SHP77 treated with DMSO at 0.1 percent for 48 hours (cell line): ENCODE data around the gene DAPK1.

Experiments used
- DNase-seq: peaks from one replicate; lab custom pipeline; 2025; lab: John Stamatoyannopoulos, UW

The DAPK1 gene

DNA sequence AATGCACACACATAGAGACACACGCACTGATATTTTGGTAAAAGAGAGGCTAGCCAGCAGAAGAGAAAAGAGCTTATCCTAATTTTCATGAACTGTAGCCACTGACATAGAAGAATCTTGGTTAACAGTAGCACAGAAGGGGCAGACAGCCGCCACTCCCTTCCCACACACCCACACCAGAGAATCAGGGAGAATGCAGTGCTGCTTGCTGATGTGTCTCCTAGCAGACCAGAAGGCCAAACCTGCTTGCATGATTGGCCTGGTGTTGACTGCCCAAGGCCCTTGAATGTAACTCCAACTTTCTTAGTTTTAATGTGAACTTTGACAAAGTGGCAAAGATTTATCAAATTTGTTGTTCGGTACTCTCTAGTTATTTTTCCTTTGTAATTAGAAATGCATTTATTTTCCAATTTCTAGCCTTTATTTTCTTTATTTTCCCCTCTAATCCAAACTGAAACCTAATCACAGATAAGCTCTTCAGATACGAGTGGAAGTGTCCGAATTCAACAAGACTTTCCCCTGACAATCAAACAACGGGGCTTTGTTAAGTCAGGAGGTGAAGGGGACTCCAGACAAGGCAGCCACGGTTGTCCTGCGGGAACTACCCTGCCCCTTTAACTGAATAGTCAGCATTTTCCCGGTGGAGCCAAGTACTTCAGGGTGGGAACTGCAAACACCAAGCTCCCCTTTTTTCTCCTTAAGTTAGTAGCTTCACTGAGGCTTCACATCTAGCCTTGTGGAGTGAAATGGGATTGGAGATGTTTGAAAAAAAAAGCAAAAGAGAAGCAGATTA is 146.3 kb downstream of the DAPK1 start:
- no peak for DNase-seq

DNA sequence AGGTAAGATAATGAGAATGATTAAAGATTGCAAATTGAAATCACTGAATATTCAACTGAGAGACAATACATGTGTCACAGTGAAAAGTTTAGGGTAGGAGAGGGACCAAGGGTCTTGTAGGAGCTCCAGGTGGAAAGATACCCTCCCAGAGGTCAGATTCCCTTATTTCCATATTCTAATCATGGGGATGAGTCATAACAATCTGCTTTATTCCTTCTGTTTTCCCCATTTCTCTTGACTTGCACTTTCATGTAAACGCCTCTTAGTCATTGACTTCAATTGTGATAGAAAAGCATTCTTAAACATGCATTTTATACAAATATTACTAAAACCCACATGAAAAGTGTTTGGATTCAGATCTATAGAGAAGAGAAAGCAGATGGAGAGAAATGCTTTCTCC is 147.0 kb downstream of the DAPK1 start:
- no peak for DNase-seq

DNA sequence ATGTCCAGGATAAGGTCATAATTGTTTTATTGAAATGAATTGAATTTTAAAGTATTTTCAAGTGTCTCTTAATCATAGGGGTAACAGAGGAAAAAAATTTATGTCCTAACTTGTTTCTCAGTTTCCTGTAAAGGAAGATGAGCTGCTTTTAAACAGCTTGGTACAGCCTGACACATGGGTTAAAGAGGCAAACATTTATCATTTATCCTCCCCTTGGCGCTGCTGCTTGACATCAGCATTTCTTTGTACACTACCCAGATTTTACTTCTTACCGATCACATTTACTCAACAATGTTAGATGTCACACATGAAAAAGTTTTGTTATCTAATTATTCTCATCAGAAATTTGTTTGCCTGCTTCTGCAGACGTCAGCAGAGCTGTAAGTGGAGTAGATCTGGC is 148.9 kb downstream of the DAPK1 start:
- DNase-seq: no peak

DNA sequence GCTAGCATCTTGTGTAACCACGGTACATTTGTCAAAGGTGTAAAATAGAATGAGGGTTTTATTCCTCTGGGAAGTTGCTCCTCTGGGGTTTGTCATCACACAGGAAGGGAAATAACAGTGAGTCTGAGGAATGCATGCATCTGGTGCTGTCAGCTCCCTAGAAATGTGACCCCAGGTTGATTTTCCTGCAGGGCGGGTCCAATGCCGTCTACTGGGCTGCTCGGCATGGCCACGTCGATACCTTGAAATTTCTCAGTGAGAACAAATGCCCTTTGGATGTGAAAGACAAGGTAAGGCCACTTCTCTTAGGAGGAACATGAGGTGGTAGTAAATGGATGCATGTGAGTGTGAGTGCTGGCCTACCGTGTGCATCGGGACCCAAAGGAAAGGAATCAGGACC is 149.4 kb downstream of the DAPK1 start:
- DNase-seq: no peak

DNA sequence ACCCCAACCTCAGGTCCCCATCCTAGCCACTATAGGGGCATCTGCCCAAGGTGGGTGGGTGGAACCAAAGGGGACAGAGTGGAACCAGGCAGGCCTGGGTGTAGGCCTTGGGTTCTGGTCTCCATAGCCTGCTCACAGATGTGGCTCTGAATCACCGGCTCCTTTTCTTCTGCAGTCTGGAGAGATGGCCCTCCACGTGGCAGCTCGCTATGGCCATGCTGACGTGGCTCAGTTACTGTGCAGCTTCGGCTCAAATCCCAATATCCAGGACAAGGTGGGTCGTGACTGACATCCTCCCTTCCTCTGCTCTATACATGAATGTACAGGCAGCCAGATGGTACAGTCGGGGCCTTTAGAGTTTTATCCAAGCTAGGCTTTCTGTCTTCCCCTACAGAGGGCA is 150.9 kb downstream of the DAPK1 start:
- no peak for DNase-seq

DNA sequence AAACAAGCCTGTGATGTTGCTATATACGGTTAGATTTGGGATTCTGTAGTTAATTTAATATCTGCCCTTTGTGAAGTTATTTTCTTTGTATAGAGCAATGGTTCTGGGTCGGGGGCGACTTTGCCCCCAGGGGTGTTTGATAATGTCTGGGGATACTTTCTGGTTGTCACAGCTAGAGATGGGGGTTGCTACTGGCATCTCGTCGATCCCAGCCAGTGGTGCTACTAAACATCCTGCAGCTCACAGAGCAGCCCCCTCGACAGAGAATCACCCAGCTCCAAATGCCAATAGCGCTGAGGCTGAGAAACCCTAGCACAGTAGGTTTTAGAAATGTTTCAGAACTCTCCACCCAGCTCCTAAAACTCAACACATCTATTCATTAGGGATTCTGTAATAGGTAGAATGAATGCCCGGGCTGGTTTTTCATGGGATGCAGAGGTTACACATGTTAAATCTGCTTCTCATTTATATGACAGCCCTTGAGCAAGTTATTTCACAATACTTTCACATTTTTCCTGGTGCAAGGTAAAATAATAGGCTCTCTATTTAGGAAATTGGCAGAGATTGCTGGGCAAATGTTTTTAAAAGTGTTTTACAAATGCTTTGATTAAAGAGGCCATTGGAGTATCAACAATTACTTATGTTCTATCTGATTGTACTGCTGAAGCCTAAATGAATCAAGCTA is 153.1 kb downstream of the DAPK1 start:
- no peak for DNase-seq

DNA sequence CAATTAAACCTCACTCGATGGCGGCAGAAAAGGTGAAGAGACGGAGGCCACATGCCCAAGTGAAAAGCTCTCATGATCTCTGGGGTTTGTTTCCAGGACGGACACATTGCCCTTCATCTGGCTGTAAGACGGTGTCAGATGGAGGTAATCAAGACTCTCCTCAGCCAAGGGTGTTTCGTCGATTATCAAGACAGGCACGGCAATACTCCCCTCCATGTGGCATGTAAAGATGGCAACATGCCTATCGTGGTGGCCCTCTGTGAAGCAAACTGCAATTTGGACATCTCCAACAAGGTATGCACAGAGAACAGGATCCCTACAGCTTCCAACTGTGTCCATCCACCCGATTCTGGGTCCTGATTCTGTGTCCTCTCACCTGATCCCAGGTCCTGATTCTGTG is 153.8 kb downstream of the DAPK1 start:
- no peak for DNase-seq

DNA sequence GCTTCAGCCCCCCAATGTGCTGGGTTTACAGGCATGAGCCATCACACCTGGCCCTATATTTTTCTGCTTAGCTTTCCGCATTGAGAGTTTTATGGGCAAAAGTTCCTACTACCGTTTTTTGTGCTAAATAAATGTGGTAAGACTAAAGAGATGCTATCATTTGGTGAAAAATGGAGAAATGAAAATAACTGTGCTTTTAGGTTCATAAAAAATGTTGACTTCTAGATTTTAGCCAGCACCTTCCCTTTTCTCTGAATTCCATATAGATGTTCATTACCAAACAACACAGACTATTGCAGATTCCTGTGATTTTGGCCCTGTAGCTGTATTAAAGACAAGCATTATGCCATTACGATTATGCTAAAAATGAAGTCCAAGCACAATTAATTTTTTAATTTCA is 156.3 kb downstream of the DAPK1 start:
- DNase-seq: no peak

DNA sequence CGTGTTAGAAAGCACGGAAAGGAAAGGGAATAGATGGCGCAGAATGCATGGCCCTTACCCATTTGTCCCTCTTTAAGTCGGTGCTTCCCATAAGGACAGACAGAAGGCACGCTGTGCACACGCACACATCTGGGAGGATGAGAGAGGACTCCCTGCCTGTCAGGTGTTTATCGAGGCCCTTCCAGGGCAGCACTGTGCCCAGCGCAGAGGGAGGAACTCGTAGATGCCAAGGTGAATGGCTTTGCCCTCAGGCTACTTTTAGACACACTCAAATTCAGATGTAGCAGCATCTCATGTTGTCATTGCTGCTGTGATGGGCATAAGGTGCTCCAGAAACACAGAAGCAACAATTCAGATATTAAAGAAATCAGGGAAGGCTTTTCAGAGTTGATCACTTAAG is 158.1 kb downstream of the DAPK1 start:
- DNase-seq: no peak

DNA sequence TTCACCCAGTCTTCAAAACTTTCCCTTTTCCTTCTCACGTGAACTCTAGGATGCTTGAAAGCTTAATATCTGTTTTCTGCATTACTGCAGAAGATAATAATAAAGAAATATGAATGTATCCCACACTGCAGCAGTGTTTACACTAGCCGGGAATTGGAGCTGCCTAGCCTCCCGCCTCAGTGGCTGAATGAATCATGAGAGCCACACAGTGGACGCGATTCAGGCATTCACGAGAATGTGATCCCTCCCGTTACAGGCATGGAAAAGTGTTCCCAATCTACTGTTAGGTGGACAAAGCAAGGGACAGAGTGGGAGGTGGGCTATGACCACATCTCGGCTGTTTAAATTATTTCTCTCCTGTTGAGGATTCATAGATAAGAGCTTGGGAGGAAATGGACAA is 158.8 kb downstream of the DAPK1 start:
- no peak for DNase-seq

DNA sequence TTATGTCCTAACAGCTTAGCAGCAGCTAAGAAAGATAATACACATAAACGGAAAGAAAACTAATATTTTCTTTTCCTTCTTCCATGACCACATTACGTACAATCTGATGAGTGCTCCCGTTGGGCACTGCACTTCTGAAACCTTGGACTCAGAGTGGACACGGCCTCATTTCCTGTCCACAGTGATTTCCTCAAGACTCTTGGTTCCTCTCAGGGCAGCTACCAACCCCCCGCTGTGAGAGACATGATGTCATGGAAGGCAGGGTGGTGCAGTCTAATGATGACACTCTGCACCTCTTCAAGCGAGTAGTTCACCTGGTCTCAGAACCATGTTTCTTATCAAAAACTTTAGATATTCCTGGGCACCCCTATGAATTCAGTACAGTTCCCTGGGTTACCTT is 159.5 kb downstream of the DAPK1 start:
- no peak for DNase-seq

DNA sequence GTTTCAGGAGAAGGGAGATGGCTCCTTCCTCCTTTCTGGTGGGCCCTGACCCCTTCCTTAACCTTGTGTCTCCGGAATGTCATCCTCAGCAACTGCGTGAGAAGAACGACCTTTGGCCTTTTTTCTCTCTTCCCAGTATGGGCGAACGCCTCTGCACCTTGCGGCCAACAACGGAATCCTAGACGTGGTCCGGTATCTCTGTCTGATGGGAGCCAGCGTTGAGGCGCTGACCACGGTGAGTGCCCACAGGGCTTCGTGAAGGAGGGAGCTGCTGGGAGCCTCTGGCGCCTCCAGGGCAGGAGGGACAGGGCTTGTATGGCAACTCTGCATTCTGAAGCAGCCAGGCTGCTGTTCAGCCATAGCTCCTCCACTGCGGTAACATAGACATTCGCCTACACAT is 160.2 kb downstream of the DAPK1 start:
- DNase-seq: no peak

DNA sequence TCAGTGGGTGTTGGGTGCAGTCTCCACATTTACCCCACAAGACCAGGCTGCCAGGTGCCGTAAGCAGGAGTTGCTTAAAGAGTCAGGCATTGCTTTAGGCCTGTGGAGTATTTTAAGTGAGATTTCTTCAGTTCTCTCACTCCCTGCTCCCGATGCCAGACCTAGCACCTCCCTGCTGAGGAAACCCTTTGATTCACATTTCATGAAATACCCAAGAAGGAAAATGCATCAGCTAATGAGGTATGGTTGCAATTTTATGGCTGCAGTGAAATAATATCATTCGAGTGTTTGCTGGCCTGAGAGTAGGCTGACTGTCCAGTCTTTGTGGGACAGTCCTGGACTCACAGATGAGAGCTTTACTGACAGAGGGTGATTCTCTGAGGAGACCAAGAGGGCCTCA is 160.8 kb downstream of the DAPK1 start:
- no peak for DNase-seq

DNA sequence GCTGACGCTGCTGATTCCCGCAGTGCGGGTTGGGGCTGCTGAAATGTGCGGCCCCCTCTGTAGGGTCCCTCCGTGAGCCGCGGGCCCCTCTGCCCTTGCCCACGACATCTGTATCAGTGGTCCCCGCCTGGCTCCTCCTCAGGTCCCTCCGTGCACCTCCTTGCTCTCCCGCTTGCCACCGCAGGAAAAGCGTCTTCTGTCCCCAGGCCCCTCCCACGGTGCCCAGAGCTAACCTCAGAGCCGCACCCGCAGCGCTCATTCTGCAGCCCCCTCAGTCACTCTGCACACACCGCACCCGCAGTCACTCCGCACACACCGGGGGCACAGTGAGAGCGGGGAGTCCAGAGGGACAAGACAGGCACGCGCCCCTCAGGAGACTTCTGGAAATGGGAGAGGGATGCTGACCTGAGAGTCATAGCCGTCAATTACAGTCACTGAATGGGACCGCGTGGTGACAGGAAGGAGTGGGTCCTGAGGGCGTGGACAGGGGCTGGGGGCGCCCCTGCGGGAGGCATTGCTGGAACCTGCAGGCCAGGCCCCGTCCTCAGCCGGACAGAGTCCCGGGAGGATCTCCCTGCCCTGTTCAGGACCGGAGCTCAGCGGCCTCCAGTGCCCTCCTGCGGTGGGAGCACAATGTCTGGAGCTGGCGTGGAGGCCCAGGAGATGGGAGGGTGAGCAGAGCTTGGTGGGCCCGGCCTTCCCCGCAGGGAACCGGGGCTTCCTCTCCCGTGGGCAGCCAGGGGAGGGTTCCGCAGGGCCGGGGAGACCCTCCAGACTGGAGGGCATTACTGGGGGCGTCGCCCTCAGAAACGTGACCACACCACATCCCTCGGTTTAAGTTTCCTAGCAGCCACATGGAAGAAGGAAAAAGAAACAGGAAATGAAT is 162.1 kb downstream of the DAPK1 start:
- no peak for DNase-seq

DNA sequence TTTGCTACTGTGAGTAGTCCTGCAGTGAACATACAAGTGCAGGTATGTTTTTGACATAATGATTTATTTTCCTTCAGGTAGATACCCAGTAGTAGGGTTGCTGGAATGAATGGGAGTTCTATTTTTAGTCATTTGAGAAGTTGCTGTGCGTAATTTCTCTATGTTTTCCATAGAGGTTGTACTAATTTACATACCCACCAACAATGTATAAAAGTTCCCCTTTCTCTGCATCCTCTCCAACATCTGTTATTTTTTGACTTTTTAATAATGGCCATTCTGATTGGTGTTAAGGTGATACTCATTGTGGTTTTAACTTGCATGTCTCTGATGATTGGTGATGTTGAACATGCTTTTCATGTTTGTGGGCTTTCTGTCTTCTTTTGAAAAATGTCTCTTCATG is 163.6 kb downstream of the DAPK1 start:
- no peak for DNase-seq

DNA sequence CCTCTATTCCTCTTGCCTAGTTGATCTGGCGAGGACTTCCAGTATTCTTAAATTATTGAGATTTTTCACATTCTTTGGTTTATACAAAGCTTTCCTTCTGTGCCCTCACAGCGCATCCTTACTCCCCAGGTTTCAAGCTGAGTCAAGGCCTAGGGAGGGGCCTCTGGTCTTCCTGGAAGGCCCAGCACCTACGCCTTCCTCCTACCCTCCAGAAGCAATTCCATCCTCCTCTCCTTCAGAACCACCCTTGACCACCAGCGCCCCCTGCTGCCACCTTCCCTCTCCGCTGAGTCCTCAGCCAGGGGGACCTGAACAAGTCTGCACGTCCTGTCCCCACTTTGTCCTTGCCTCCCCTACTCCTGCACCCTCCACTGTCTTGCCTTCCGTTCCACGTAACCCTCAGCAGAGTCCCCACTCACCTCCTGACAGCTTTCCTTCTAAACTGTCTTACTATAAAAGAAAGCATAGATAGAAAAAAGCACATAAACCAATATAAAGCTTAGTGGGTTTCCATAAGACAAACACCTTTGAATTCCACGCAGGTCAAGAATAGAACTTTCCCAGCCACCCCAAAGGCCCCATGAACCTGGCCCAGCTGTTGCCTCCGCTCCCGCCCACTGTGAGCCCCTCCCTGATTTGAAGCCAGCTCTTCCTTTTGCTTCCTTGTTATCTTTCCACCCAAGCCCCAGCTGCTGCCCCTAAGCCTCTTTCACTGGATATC is 165.3 kb downstream of the DAPK1 start:
- no peak for DNase-seq

DNA sequence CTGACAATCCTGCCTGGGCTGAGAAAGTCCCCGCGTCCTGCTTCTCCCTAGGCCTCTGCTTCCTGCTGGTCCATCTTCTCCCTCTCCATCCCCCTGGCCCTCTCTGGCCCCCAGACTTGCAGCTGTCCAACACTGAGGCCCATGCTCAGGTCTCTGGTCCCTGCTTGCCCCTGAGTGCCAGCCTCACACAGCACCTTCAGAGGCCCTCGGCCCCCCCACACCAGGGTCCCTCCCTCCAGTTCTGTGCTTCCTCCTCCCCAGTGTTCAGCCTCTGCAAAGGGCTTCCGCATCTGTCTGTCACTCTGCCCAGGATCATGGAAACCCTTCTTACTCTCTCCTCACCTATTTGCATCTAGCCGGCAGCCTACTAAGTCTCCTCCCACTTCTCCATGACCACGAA is 165.9 kb downstream of the DAPK1 start:
- no peak for DNase-seq

DNA sequence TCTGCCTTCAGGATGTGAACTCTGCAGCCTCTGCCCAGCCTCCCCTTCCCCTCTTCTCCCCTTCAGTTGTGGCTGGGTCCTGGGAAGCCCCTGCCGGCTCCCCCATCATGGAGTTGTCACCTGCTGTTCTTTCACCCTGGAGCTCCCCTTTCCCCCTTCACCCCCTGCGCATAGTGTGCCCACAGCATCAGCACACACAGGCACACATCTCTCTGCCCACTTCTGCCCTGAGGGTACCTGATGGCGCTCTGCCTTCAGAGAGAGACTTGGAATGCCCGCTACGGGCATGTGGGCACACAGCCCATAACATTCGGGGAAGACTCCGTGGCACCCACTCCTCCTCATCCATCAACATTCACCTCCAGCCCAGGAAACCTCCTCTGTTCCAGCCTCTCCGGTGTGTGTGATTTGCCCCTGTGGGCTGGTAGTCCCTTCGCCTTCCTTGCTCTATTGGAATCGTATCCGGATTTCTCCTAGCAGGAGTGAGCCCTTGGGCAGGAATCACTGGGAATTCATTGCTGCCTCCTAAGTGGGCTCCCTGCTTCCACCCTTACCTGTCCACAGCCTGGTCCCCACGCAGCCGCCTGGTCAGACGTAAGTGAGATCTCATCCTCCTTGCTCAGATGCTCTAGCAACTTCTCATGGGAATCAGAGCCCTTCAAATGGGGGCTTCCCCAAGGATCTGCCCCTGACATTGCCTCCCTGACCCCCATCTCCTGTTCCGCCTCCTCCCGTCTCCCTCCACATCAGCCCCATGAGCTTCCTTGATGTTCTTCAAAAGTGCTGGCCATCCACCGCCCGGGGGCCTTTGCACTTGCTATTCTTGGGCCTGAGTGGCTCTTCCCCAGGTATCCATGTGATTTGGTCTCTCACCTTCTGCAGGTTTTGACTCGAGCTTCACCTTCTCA is 166.7 kb downstream of the DAPK1 start:
- no peak for DNase-seq

DNA sequence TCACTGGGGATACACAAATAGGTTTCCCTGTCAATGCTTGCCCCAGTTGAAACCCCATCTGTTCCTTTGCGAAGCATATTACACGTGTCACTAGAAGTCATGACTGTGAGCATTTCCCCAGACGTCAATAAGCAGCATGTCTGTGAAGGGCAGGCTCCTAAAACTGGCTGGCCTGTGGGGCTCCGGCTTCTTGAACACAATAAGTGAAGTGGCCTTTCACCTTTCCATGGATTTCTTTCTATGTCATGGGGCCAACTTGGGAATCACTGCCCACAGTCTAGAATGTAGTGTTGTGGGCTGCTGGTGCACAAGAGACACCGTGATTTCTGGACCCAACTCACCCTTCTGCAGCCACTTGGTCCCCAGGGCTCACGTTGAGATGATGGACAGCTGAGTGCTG is 167.8 kb downstream of the DAPK1 start:
- no peak for DNase-seq

DNA sequence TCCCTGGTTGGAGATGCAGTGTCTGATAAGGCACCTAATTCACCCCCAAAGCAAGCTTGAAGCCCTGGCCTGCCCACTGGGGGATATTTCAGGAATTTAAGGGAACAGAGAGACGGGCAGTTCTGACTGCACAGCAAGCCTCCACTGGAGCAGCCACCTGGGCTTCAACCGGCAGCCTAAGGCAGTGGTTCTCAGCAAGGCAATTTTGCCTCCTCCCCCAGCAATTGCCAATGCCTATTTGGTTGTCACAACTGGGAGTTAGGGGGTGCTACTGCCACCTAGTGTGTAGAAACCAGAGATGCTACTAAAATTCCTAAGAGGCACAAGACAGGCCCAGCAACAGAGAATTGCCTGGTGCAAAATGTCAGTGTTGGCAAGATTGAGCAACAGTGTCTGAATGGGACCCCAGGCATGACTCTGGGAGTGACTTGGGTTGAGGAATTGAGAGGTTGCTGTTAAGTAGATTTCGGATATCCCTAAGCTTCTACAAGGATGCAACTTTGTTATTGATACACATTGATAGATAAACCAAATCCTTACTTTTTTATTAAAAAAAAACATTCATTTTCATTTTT is 169.6 kb downstream of the DAPK1 start:
- DNase-seq: no peak

DNA sequence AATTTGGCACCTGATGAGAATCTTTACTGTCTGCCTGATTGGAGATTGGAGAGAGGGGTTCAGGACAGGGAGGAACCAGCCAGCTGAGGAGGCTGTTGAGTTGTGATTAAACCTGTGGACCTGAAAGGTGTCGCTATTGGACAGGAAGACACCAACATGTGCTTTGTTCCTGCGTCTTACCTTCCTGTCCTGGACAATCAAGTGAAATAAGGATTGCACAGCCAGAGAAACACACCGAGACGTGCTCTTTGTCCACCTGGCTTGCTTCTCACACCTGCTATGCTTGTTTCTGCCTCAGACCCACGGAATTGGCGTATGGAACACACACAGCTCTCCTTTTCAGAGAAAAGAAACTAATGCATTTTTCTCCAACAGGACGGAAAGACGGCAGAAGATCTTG is 170.6 kb downstream of the DAPK1 start:
- no peak for DNase-seq
